ENCODE results near the gene SLAMF1.
"Not testable (repeated sequence)": the region's sequence is repeated elsewhere in the genome, so short reads cannot be mapped to it uniquely, and the experiment has no call there.

Gene SLAMF1

DNA sequence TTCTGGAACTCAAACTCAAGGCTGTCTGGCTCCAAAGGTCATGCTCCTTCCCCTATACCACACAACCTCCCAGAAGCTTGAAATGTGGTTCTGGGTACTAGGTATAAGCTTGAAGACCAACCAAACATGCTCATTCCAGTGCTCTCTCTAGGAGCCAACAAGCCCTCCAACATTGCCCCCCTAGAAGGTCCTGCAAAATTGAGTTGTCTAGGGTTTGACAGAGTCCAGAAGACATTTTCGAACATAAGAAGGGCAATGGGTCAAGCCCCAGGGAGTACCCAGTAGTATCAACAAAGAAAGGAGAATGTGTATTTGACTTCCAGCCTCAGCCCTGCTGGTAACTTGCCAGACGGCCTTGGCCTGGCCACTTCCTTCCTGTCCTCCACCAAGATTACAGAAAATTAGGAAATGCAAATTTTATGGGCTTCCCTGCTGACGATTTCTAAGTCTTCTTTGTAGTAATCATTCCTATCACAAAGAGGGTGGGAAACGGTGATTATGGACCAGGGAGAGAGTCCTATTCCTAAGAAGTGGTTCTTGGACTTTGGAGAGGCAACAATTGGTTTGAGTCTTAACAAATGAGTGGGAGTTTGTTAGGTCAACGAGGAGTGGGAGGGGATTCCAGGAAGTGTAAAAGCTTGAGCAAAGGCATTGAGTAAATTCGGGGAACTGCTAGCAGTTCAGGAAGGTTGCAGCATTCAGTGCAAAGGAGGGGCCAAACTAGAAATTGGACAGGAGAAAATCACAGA is 18.7 kb upstream of the SLAMF1 start:
- DNase-seq (ENCODE audit: low read depth in 2 of 2) = no peak

- DNase-seq (ENCODE audit: low read depth in 2 of 2) = no peak
Measured at GRCh38 chr1:160664573-160665051, 17.8 kb upstream of the SLAMF1 start.

- DNase-seq (ENCODE audit: low read depth in 2 of 2) = no peak
Measured at GRCh38 chr1:160662910-160663309, 16.1 kb upstream of the SLAMF1 start.

DNA sequence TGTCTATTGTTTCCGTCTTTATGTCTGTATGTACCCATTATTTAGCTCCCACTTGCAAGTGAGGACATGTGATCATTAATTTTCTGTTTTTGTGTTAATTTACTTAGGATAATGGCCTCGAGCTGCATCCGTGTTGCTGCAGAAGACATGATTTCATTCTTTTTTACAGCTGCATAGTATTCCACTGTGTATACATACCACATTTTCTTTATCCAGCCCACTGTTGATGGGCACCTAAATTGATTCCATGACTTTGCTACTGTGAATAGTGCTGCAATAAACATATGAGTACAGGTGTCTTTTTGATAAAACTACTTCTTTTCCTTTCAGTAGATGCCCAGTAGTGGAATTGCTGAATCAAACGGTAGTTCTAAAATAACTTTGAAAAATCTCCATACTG is 12.7 kb upstream of the SLAMF1 start:
- no peak for DNase-seq (ENCODE audit: low read depth in 2 of 2)

DNA sequence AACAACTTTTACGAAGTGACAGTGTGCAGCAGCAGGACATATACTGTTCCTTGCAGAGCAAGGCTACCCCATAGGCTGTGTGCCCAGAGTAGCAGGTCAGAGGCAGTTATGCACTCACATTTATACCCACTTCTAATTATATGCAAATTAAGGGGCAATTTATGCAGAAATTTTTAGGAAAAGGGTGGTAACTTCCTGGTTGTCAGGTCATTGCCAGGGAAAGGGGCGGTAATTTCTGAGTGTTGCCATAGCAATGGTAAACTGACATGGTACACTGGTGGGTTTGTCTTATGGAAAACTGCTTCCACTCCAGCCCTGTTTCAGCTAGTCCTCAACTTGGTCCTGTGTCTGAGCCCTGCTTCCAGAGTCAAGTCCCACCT is 12.0 kb upstream of the SLAMF1 start:
- DNase-seq (ENCODE audit: low read depth in 2 of 2) = no peak

GRCh38 chr1:160658162-160658813 is 11.4 kb upstream of the SLAMF1 start:
- DNase-seq (ENCODE audit: low read depth in 2 of 2) = no peak

DNA sequence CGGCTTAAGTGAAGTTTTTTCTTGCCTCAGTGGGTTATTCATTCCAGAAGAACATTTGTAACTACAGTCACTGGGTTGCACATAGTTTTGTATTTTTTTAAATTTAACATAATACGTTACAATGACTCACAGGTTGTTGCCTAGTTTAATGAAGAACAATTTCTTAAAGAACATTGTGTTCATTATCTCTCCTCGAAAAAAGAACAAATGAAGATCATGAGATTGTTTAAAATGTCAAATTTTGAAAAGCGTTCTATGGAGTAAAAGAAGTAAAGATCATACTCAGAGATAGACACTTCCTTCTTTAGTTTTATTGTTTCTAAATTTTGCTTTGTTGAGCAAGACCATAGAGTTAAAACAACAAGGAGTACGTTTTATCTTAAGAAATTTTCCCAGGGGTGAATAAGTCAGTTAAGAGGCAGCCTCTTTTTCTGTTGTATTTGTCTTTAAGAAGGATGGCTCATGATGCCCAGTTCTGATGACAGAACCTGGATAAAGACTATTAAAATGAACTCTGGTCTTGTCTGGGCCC is 10.5 kb upstream of the SLAMF1 start:
- no peak for DNase-seq (ENCODE audit: low read depth in 2 of 2)

- DNase-seq (ENCODE audit: low read depth in 2 of 2) = no peak
Measured at GRCh38 chr1:160656737-160657136, 9.9 kb upstream of the SLAMF1 start.

DNA sequence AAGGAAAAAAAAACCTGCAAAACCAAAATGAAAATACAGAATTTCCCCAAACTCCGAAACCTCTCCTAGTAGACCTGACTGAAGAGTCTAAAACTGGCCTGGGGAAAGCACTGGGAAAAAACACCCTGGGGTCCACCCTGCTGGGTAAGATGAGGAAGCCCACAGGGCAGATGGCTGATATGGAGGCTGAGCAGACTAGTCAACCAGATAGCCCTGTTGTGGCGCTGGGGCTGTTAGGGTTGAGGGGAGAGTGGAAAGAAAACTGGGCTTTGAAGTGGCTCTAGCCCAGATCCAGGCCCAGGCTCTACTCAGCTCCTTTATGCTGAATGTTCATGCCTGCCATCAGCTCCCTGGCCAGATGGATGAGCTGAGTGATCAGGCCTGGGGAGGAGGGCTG is 6.8 kb upstream of the SLAMF1 start:
- DNase-seq (ENCODE audit: low read depth in 2 of 2) = no peak

DNA sequence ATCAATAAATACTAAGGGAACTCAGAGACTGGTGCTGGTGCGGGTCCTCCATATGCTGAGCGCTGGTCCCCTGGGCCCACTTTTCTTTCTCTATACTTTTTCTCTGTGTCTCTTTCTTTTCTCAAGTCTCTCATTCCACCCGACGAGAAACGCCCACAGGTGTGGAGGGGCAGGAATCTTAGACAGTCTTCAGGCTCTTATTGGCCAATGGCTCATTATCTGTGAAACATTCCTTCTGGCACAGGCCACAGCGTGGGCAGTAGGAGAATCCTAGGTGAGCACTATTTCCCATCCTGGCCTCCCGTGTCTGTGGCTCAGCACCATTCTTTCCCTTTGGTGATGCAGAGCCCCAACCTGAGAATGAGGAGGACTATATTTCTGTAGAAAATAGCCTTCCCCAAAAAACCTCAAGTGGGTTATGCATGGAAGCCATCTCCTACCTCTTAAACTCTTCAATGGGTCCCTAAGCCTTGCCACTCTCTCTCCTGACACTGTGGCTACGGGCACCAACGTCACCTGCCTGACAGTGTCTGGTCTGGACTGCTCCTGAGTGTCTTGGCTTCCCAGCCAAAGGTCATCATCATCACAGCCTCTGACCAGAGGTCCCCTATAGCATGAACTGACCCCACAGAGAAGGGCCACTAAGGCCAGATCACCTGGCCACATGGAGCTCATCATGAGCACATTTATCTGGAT is 6.2 kb upstream of the SLAMF1 start:
- no peak for DNase-seq (ENCODE audit: low read depth in 2 of 2)

- DNase-seq (ENCODE audit: low read depth in 2 of 2) = not testable (repeated sequence)
Measured at GRCh38 chr1:160652065-160652641, 5.3 kb upstream of the SLAMF1 start.

DNA sequence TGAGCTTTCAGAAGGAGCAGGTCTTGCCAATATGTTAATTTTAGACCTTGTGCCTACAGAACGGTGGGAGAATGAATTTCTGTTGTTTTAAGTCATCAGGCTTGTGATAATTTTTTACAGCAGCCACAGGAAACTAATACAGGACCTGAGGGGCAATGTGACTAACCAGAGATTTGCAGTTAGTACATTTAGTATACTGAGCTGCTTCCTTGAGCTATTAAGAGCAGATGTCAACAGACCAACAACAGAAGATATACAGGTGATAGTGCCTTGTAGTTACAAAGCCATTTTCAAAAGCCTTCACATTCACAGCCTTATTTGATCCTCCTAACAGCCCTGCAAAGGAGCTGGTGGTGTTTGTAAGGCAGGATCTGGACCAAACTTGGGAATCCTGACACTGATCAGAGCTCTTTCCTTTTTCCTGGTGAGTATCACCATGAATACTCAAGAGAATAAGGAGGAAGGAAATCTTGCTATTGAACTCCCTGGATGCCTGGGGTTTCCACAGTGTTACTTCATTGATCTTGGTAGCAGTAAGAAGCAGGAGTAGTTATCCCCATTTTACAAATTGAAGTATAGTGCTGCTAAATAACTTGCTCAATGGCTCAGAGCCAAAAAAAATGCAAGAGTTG is 4.7 kb upstream of the SLAMF1 start:
- no peak for DNase-seq (ENCODE audit: low read depth in 2 of 2)

- DNase-seq (ENCODE audit: low read depth in 2 of 2) = no peak
Measured at GRCh38 chr1:160647329-160647720, 481 bp upstream of the SLAMF1 start.

DNA sequence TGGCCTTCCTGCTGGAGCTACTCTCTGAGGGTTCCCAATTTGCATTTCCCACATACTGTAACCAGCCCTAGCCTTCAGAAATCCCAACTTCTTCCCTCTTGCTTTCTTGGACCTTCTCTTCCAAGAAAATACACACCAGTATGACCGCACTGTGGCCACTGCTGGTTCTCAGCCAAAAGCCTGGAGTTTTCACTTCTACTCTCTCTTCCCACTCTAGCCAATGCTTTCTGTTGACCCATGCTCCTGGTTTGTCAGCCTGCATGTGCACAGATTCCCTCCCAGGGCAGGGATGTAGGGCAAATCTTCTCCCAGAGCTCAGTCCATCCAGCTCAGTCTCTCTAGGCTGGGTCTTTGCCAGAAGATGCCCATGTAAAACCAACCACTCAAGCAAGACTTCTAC is 664 bp downstream of the SLAMF1 start:
- DNase-seq (ENCODE audit: low read depth in 2 of 2) = no peak

- no peak for DNase-seq (ENCODE audit: low read depth in 2 of 2)
Measured at GRCh38 chr1:160645386-160646130, 1.3 kb downstream of the SLAMF1 start.

DNA sequence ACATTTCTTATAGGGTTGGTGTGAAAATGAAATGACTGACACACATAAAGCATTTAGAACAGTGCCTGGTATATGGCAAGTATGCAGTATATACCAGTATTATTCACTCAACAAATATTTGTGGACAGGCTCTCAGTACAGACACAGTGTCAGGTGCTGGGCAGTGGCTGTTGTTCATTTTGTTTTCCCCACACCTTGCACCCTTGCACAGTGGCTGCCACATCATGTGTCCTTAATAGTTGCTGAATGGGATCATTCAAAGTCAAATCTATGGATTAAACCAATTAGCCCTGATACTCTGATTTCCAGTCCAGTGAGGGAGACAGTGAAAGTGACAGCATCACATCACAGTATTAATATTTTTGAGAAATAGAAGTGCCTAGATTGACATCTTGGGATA is 2.4 kb downstream of the SLAMF1 start:
- DNase-seq (ENCODE audit: low read depth in 2 of 2) = no peak

DNA sequence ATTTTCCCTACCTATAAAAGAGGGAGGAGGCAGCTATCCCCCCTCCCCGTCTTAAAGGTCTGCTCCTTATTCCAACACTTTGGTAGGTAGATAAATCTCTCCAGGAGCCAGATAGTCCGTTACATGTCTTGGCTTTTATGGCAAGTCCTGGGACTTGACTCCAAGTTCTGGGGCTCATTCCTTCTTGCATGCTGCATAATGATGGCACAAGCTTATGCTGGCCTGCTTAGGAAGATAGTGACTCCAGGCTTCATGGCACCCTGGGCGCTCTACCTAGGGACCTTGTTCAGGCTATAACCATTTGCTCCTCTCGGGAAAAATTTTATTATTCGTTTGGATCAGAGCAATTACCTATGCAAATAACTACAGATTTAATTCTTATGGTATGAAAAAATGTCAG is 3.7 kb downstream of the SLAMF1 start:
- DNase-seq (ENCODE audit: low read depth in 2 of 2) = no peak

DNA sequence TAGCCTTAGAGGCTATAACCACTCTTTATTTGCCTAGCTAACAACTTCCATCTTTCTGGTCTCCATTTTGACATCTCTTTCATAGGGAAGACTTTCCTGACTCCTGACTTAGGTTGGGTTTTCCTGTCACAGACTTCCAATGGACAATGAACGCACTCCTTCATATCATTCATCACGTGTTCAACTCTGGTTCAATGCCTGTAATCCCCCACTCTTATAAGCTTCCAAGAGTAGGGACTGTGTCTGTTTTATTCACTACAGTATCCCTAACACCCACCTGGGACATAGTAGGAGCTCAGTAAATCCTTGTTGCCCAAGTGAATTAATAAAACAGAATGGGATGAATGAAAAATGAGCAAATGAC is 4.6 kb downstream of the SLAMF1 start:
- DNase-seq (ENCODE audit: low read depth in 2 of 2) = no peak

DNA sequence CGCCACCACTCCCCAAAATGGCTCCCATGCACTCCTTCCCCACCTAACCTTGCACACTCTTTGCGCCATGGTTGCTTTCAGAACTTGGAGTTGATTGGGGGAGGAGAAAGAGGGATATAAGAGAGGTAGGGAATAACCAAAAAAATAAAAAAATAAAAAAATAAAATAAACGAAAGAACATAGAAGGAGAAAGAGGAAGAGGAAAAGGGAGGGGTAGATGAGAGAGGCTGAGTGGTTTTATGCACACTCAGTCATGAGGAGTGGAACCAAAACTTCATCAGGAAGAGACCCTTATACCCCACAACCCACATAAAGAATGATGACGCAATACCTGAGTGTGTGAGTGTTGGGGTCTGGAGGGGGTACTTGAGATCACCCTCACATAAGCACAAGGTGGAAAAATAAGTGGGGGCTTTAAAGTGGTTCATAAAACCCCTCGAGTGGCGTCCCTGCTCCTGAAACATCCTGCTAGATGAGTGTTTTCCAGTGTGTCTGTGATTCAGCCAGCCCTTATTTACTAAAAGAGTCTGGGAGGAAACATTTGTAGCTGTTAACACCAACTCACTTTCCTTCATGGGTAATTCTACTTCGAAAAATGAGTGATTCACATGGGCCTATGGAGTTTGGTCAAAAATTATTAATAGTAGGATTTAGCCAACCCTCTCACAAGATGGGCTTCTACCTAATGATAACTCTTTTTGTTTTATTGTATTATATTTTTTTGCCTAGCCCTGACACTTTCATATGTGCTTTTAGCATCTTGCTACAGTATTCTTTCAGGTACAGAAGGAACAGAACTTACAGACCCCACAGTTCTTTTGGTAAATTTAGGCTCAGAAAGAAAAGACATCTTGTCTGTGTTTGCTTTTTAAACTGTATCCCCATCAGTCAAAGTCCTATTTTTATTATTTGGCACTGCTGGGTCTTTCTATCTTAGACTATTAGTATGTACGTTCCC is 5.2 kb downstream of the SLAMF1 start:
- DNase-seq (ENCODE audit: low read depth in 2 of 2) = no peak

All from stimulated activated CD8-positive, alpha-beta memory T cell treated with anti-CD3 and anti-CD28 coated beads, Interleukin-15, amount 100 ng/mL, for 48 hours (primary cell).